SK-N-SH (cell line): ENCODE data around the gene PAN3. TPM values are rescaled to one million over a fixed set of nuclear protein-coding genes. Genes with fewer than 3 reads are reported as not detected.

Experiments
- CTCF ChIA-PET: fragments of 300-600, 350-600 bp; formaldehyde crosslinking; extraction: SDS; loops from one replicate; lab custom pipeline; 2021; lab: Yijun Ruan, JAX
- POLR2A ChIA-PET: fragments of 350-600 bp; sonication (Branson Sonifier 250); formaldehyde crosslinking; extraction: SDS; loops from one replicate; lab custom pipeline; 2020; ENCODE audit warnings: antibody characterized with exemption, inconsistent platforms; lab: Yijun Ruan, JAX
- DNase-seq: peaks from one replicate; pipeline ENCODE4 v3.0.0; 2012
- H2AFZ ChIP-seq: fragments of 200-600 bp; sonication (generic); 2 replicates; pipeline ENCODE4 v1.8.1; 2016; ENCODE audit warnings: antibody characterized with exemption, mild to moderate bottlenecking, low read depth
- H3F3A ChIP-seq: fragments of 200-600 bp; sonication (generic); replicated peaks from 2 replicates; pipeline ENCODE3; 2016; ENCODE audit warnings: antibody characterized with exemption, mild to moderate bottlenecking; ENCODE audit not compliant: insufficient read depth
- H3K27ac ChIP-seq, 2 experiments: fragments of 200-500 bp in 1 of 2; fragments of 200-600 bp in 1 of 2; sonication (Bioruptor generic) in 1 of 2; sonication (generic), shearing (Covaris generic) in 1 of 2; 2 replicates each; pipeline versions ENCODE4 v1.5.1 to v1.6.1; 2014 to 2016; ENCODE audit warnings: low read depth in 2 of 2, inconsistent platforms in 1 of 2, low read length in 1 of 2, mild to moderate bottlenecking in 1 of 2, mixed read lengths in 1 of 2
- H3K27me3 ChIP-seq: fragments of 200-600 bp; sonication (generic), shearing (Covaris generic); 2 replicates; pipeline ENCODE4 v1.6.1; 2016; ENCODE audit warnings: mixed run types; ENCODE audit not compliant: insufficient read depth
- H3K36me3 ChIP-seq, 2 experiments: fragments of 200-500 bp in 1 of 2; fragments of 200-600 bp in 1 of 2; sonication (Bioruptor generic) in 1 of 2; sonication (generic) in 1 of 2; replicated peaks in 1 of 2; 2 replicates each; pipeline versions ENCODE3 to v1.5.1; 2014 to 2016; ENCODE audit warnings: low read length in 1 of 2, mild to moderate bottlenecking in 1 of 2; ENCODE audit not compliant: insufficient read depth in 2 of 2, control insufficient read depth in 1 of 2
- H3K4me1 ChIP-seq, 2 experiments: fragments of 200-500 bp in 1 of 2; fragments of 200-600 bp in 1 of 2; sonication (Bioruptor generic) in 1 of 2; sonication (generic), shearing (Covaris generic) in 1 of 2; 2 replicates each; pipeline versions ENCODE4 v1.5.1 to v1.6.1; 2014 to 2016; ENCODE audit warnings: low read depth in 1 of 2, low read length in 1 of 2, mixed run types in 1 of 2; ENCODE audit not compliant: insufficient read depth in 2 of 2, control insufficient read depth in 1 of 2
- H3K4me2 ChIP-seq: fragments of 200-600 bp; sonication (generic), shearing (Covaris generic); 2 replicates; pipeline ENCODE4 v1.6.1; 2017; ENCODE audit warnings: mixed run types
- H3K4me3 ChIP-seq, 2 experiments: fragments of 200-500 bp in 1 of 2; fragments of 200-600 bp in 1 of 2; sonication (Bioruptor generic) in 1 of 2; sonication (generic), shearing (Covaris generic) in 1 of 2; 2 replicates each; pipeline versions ENCODE4 v1.5.1 to v1.8.1; 2014 to 2016; ENCODE audit warnings: low read depth in 2 of 2, inconsistent platforms in 1 of 2, low read length in 1 of 2, mild to moderate bottlenecking in 1 of 2, mixed read lengths in 1 of 2, moderate library complexity in 1 of 2
- H3K79me2 ChIP-seq: fragments of 200-600 bp; sonication (generic); 2 replicates; pipeline ENCODE4 v1.8.1; 2017; ENCODE audit warnings: mild to moderate bottlenecking; ENCODE audit not compliant: insufficient read depth
- H3K9ac ChIP-seq: fragments of 200-600 bp; sonication (generic); 2 replicates; pipeline ENCODE4 v1.6.1; 2017; ENCODE audit warnings: mixed run types
- H3K9me2 ChIP-seq: fragments of 200-600 bp; sonication (generic); 2 replicates; pipeline ENCODE4 v1.6.1; 2017; ENCODE audit warnings: mixed run types
- H3K9me3 ChIP-seq: fragments of 200-600 bp; sonication (generic); 2 replicates; pipeline ENCODE4 v1.6.1; 2017; ENCODE audit warnings: mixed run types, mild to moderate bottlenecking, moderate library complexity
- H4K20me1 ChIP-seq: fragments of 200-600 bp; sonication (generic); 2 replicates; pipeline ENCODE4 v1.6.1; 2017; ENCODE audit warnings: mild to moderate bottlenecking, mixed run types; ENCODE audit not compliant: insufficient read depth
- ELF1 ChIP-seq: IDR thresholded peaks from 2 replicates; pipeline ENCODE4 v1.4.0; 2012
- FOXJ3 ChIP-seq: sonication (generic); formaldehyde crosslinking; IDR thresholded peaks from 2 replicates; pipeline ENCODE4 v1.5.1; 2020; ENCODE audit warnings: mild to moderate bottlenecking, missing genetic modification reagents
- GABPA ChIP-seq: IDR thresholded peaks from 2 replicates; pipeline ENCODE4 v1.4.0; 2012; ENCODE audit warnings: low read depth, mild to moderate bottlenecking
- GATA2 ChIP-seq: sonication (generic); formaldehyde crosslinking; IDR thresholded peaks from 2 replicates; pipeline ENCODE4 v1.5.0; 2020; ENCODE audit warnings: mild to moderate bottlenecking, missing genetic modification reagents
- IRF3 ChIP-seq: fragments of 150-350 bp; IDR thresholded peaks from 2 replicates; pipeline ENCODE4 v1.6.1; 2016; ENCODE audit warnings: mild to moderate bottlenecking, low read depth, low read length
- JUND ChIP-seq: IDR thresholded peaks from 2 replicates; pipeline ENCODE4 v1.4.0; 2012
- MXI1 ChIP-seq: IDR thresholded peaks from 2 replicates; pipeline ENCODE4 v1.6.1; 2012; ENCODE audit warnings: mild to moderate bottlenecking, low read depth, low read length, improper control_type of control experiment
- NFIC ChIP-seq: IDR thresholded peaks from 2 replicates; pipeline ENCODE4 v1.4.0; 2012; ENCODE audit warnings: borderline replicate concordance
- POLR2AphosphoS5 ChIP-seq: IDR thresholded peaks from 2 replicates; pipeline ENCODE4 v1.6.1; 2012; ENCODE audit warnings: low read depth, low read length
- RFX5 ChIP-seq: IDR thresholded peaks from 2 replicates; pipeline ENCODE4 v1.6.1; 2012; ENCODE audit warnings: mild to moderate bottlenecking, improper control_type of control experiment, low read length
- RXRA ChIP-seq: IDR thresholded peaks from 2 replicates; pipeline ENCODE4 v1.4.0; 2012; ENCODE audit warnings: low read depth, mild to moderate bottlenecking, borderline replicate concordance
- TAF1 ChIP-seq: IDR thresholded peaks from 2 replicates; pipeline ENCODE4 v1.6.1; 2012; ENCODE audit warnings: low read depth, mild to moderate bottlenecking, low read length, moderate library complexity, borderline replicate concordance
- TCF12 ChIP-seq: IDR thresholded peaks from 2 replicates; pipeline ENCODE4 v1.4.0; 2012
- TEAD4 ChIP-seq: IDR thresholded peaks from 2 replicates; pipeline ENCODE4 v1.4.0; 2012; ENCODE audit warnings: mild to moderate bottlenecking, borderline replicate concordance; ENCODE audit not compliant: insufficient read depth
- YY1 ChIP-seq: IDR thresholded peaks from 2 replicates; pipeline ENCODE4 v1.4.0; 2012; ENCODE audit warnings: low read depth, mild to moderate bottlenecking
- WGBS: methylation state at CpG from one replicate; pipeline ENCODE4 v1.1.6; 2017; ENCODE audit warnings: low lambda C conversion rate; 5-methylcytosine and 5-hydroxymethylcytosine counted together
- polyA plus RNA-seq, 3 experiments: library from polyadenylated mRNA; depleted of rRNA; stranded (reverse); fragments of >200 nt; gene quantifications; 2 replicates each; pipeline ENCODE4 v1.2.3, GENCODE V29; 2012
- TF ChIP-seq, protein P1 (sequence below): fragments of 150-350 bp; IDR thresholded peaks from 2 replicates; pipeline ENCODE4 v1.6.1; 2017; ENCODE audit warnings: antibody characterized with exemption, low read length, low read depth, borderline replicate concordance
- TF ChIP-seq, protein P2 (sequence below): fragments of 200-600 bp; sonication (generic); IDR thresholded peaks from 2 replicates; pipeline ENCODE4 v1.6.1; 2017; ENCODE audit warnings: antibody characterized with exemption, mild to moderate bottlenecking, moderate library complexity
- TF ChIP-seq, protein P3 (sequence below): IDR thresholded peaks from 2 replicates; pipeline ENCODE4; 2012

Gene PAN3
- polyA plus RNA-seq, 1 of the 3 experiments (the other 2 are of a cell fraction): 6.4 TPM

DNA sequence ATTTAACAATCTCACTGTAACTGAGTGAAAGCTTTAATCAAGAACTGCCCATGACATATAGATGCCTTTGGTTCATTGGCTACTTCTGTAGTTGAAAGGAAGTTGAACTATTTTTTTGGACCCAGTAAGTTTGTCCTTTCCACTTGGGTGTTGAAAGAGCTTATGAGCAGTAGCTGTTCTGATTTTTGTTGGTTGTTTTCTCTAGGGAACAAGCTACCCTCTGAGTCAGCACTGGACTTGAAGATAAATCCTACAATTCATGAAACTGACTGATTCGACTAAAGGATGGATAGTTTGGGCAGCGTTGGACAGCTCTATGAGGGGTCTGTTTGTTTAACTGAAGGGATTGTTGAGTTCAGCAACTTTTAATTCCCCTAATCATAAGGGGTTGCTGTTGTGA, 101.0 kb downstream of the PAN3 start:
- H3K4me2 ChIP-seq: no peak overlapping the region
- no peaks in the 10 kb centered on the region for H3K9me2 ChIP-seq
- no peak overlapping the region for H2AFZ ChIP-seq
- ChIA-PET POLR2A (no interaction called here), CTCF (interaction anchor here (0.7 kb wide), 1 partner anchor 152 kb away, joined by 3 read pairs; no protein-coding TSS in a partner anchor)
- no peaks in the 10 kb centered on the region for H3K9me3 ChIP-seq
- H3K4me3 ChIP-seq: no peak overlapping the region
- H3K36me3 ChIP-seq: peaks cover 16 to 30% of the 10 kb centered on the region in 2 experiments
- no peak overlapping the region for H3K27ac ChIP-seq
- H4K20me1 ChIP-seq: no peaks in the 10 kb centered on the region
- H3K4me1 ChIP-seq: no peaks in the 10 kb centered on the region
- no peak overlapping the region for H3K9ac ChIP-seq
- no peak for TF ChIP-seq ELF1
- DNase-seq: no peak
- H3K27me3 ChIP-seq: no peaks in the 10 kb centered on the region
- H3F3A ChIP-seq: peaks cover 9% of the 10 kb centered on the region
- H3K79me2 ChIP-seq: no peaks in the 10 kb centered on the region
- WGBS: 72% methylated on average over 2 of the region's 2 CpGs

- H3K4me3 ChIP-seq: no peak overlapping the region
- H3K9me3 ChIP-seq: 0 out of 2 replicates have a peak, but pooled peaks cover 6% of the 10 kb centered on the region
- H3K4me2 ChIP-seq: no peak overlapping the region
- peaks cover 11% of the 10 kb centered on the region for H3F3A ChIP-seq
- no peaks in the 10 kb centered on the region for H3K4me1 ChIP-seq
- peaks cover 13 to 53% of the 10 kb centered on the region in 2 experiments for H3K36me3 ChIP-seq
- no peak for DNase-seq
- no peak overlapping the region for H2AFZ ChIP-seq
- no peak overlapping the region for H3K27ac ChIP-seq
- ChIA-PET POLR2A (no interaction called here), CTCF (no interaction called here)
- no peaks in the 10 kb centered on the region for H3K27me3 ChIP-seq
- peaks cover 28% of the 10 kb centered on the region for H3K79me2 ChIP-seq
- 93% methylated on average over 2 of the region's 2 CpGs for WGBS
- H3K9me2 ChIP-seq: no peaks in the 10 kb centered on the region
- no peaks in the 10 kb centered on the region for H4K20me1 ChIP-seq
- no peak overlapping the region for H3K9ac ChIP-seq
- TF ChIP-seq NFIC (no peak), MXI1 (no peak), TAF1 (no peak), POLR2AphosphoS5 (no peak), TEAD4 (no peak), JUND (no peak), GATA2 (no peak), YY1 (no peak), IRF3 (no peak), TCF12 (no peak), ELF1 (no peak), RFX5 (no peak), RXRA (no peak), FOXJ3 (CRISPR knock-in tag) (no peak), GABPA (no peak)
- TF ChIP-seq, protein P1, sequence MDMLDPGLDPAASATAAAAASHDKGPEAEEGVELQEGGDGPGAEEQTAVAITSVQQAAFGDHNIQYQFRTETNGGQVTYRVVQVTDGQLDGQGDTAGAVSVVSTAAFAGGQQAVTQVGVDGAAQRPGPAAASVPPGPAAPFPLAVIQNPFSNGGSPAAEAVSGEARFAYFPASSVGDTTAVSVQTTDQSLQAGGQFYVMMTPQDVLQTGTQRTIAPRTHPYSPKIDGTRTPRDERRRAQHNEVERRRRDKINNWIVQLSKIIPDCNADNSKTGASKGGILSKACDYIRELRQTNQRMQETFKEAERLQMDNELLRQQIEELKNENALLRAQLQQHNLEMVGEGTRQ: no peak
- TF ChIP-seq, protein P2, sequence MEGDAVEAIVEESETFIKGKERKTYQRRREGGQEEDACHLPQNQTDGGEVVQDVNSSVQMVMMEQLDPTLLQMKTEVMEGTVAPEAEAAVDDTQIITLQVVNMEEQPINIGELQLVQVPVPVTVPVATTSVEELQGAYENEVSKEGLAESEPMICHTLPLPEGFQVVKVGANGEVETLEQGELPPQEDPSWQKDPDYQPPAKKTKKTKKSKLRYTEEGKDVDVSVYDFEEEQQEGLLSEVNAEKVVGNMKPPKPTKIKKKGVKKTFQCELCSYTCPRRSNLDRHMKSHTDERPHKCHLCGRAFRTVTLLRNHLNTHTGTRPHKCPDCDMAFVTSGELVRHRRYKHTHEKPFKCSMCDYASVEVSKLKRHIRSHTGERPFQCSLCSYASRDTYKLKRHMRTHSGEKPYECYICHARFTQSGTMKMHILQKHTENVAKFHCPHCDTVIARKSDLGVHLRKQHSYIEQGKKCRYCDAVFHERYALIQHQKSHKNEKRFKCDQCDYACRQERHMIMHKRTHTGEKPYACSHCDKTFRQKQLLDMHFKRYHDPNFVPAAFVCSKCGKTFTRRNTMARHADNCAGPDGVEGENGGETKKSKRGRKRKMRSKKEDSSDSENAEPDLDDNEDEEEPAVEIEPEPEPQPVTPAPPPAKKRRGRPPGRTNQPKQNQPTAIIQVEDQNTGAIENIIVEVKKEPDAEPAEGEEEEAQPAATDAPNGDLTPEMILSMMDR: no peak
- TF ChIP-seq, protein P3, sequence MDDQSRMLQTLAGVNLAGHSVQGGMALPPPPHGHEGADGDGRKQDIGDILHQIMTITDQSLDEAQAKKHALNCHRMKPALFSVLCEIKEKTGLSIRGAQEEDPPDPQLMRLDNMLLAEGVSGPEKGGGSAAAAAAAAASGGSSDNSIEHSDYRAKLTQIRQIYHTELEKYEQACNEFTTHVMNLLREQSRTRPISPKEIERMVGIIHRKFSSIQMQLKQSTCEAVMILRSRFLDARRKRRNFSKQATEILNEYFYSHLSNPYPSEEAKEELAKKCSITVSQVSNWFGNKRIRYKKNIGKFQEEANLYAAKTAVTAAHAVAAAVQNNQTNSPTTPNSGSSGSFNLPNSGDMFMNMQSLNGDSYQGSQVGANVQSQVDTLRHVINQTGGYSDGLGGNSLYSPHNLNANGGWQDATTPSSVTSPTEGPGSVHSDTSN: no peak
These were observed 107.1 kb downstream of the PAN3 start for GRCh38 chr13:28245465-28245864.
